ENCODE data around the gene TYW1B. TPM values are rescaled to one million over a fixed set of nuclear protein-coding genes. Genes with fewer than 3 reads are reported as not detected.
"Not testable (repeated sequence)": the region's sequence is repeated elsewhere in the genome, so short reads cannot be mapped to it uniquely, and the experiment has no call there.

The TYW1B gene
- total and polyA plus RNA-seq, 2 donors (not counting 3 experiments of a cell fraction or from before 2014, with no cell fraction given), result 0.69 to 2.7 TPM

DNA sequence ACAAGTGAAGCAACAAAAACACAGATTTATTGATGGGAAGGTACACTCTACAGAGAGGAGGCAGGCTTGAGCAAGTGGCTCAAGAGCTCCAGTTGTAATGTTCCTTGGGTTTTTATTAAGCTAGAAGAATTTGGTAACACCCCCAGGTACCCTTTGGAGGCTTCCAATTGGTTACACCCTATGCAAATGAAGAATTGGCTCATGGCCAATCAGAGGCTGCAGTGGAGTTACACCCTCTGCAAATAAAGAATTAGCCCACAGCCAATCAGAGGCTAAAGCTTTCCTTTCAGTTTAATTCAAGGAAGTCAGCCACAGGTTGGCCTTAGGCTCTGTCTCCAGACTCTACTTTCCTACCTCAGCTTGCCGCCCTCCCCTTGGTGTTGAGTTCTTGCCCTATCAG is 10.3 kb downstream of the TYW1B start:
- not testable (repeated sequence) for FAIRE-seq

GRCh38 chr7:72816370-72817157 is 11.4 kb downstream of the TYW1B start:
- POLR2A ChIA-PET; CTCF ChIA-PET; H3K79me2 ChIP-seq (ENCODE audit: control insufficient read depth, insufficient read depth, low read length); H3K4me3 ChIP-seq (replicated peaks in 1 of 3; ENCODE audit: insufficient read depth in 1 of 3, low read depth in 1 of 3, low read length in 3 of 3); DNase-seq (ENCODE audit: low read depth, low spot score); H3K4me1 ChIP-seq (ENCODE audit: control insufficient read depth, extremely low read depth, insufficient read depth, low read length); H3K9ac ChIP-seq (replicated peaks; ENCODE audit: extremely low read depth, insufficient read depth, low read length); H4K20me1 ChIP-seq (replicated peaks; ENCODE audit: control insufficient read depth, extremely low read depth, insufficient read depth, low read length); H3K9me1 ChIP-seq (replicated peaks; ENCODE audit: control insufficient read depth, extremely low read depth, insufficient read depth, low read length); BruUV-seq (replicated peaks); intact Hi-C loops (cut with micrococcal nuclease); H3K4me2 ChIP-seq (ENCODE audit: insufficient read depth, low read length); H3K27ac ChIP-seq (ENCODE audit: insufficient read depth, low read depth, low read length); dilution Hi-C loops (cut with MboI; ENCODE audit: extremely low pct_ligation_motif_present, low sequenced_read_pairs); H3K9me3 ChIP-seq (replicated peaks; ENCODE audit: control insufficient read depth, insufficient read depth, low read length); H3K36me3 ChIP-seq (ENCODE audit: control insufficient read depth in 2 of 2, extremely low read depth in 1 of 2, insufficient read depth in 2 of 2, low read length in 2 of 2); H3K27me3 ChIP-seq (ENCODE audit: control insufficient read depth in 2 of 2, insufficient read depth in 2 of 2, low read length in 2 of 2); H2AFZ ChIP-seq (ENCODE audit: low read depth, low read length): not testable (repeated sequence)
- FAIRE-seq, result peak; percentile 35

More for the DNA sequence above, 10.3 kb downstream of the TYW1B start:
- CTCF ChIA-PET; H3K9ac ChIP-seq (replicated peaks; ENCODE audit: extremely low read depth, insufficient read depth, low read length); intact Hi-C loops (cut with micrococcal nuclease); H3K4me2 ChIP-seq (ENCODE audit: insufficient read depth, low read length); DNase-seq (ENCODE audit: low read depth, low spot score); H3K9me3 ChIP-seq (replicated peaks; ENCODE audit: control insufficient read depth, insufficient read depth, low read length); dilution Hi-C loops (cut with MboI; ENCODE audit: extremely low pct_ligation_motif_present, low sequenced_read_pairs); H3K36me3 ChIP-seq (ENCODE audit: control insufficient read depth in 2 of 2, extremely low read depth in 1 of 2, insufficient read depth in 2 of 2, low read length in 2 of 2); H3K4me3 ChIP-seq (replicated peaks in 1 of 3; ENCODE audit: insufficient read depth in 1 of 3, low read depth in 1 of 3, low read length in 3 of 3); BruUV-seq (replicated peaks); POLR2A ChIA-PET; H4K20me1 ChIP-seq (replicated peaks; ENCODE audit: control insufficient read depth, extremely low read depth, insufficient read depth, low read length); H3K4me1 ChIP-seq (ENCODE audit: control insufficient read depth, extremely low read depth, insufficient read depth, low read length); H3K9me1 ChIP-seq (replicated peaks; ENCODE audit: control insufficient read depth, extremely low read depth, insufficient read depth, low read length); H3K79me2 ChIP-seq (ENCODE audit: control insufficient read depth, insufficient read depth, low read length); H3K27me3 ChIP-seq (ENCODE audit: control insufficient read depth in 2 of 2, insufficient read depth in 2 of 2, low read length in 2 of 2); H2AFZ ChIP-seq (ENCODE audit: low read depth, low read length); H3K27ac ChIP-seq (ENCODE audit: insufficient read depth, low read depth, low read length): not testable (repeated sequence)

- CTCF ChIA-PET; dilution Hi-C loops (cut with MboI; ENCODE audit: extremely low pct_ligation_motif_present, low sequenced_read_pairs): not testable (repeated sequence)
These were observed 17.6 kb downstream of the TYW1B start for GRCh38 chr7:72810437-72810836.

GRCh38 chr7:72808511-72808910 is 19.5 kb downstream of the TYW1B start:
- H4K20me1 ChIP-seq (replicated peaks; ENCODE audit: control insufficient read depth, extremely low read depth, insufficient read depth, low read length), result not testable (repeated sequence)

More at GRCh38 chr7:72810437-72810836, 17.6 kb downstream of the TYW1B start:
- FAIRE-seq; intact Hi-C loops (cut with micrococcal nuclease); H3K9me1 ChIP-seq (replicated peaks; ENCODE audit: control insufficient read depth, extremely low read depth, insufficient read depth, low read length); H3K9me3 ChIP-seq (replicated peaks; ENCODE audit: control insufficient read depth, insufficient read depth, low read length); H3K4me3 ChIP-seq (replicated peaks in 1 of 3; ENCODE audit: insufficient read depth in 1 of 3, low read depth in 1 of 3, low read length in 3 of 3); H3K9ac ChIP-seq (replicated peaks; ENCODE audit: extremely low read depth, insufficient read depth, low read length); H3K27ac ChIP-seq (ENCODE audit: insufficient read depth, low read depth, low read length); H4K20me1 ChIP-seq (replicated peaks; ENCODE audit: control insufficient read depth, extremely low read depth, insufficient read depth, low read length); H3K4me2 ChIP-seq (ENCODE audit: insufficient read depth, low read length); H3K79me2 ChIP-seq (ENCODE audit: control insufficient read depth, insufficient read depth, low read length); H2AFZ ChIP-seq (ENCODE audit: low read depth, low read length); H3K36me3 ChIP-seq (ENCODE audit: control insufficient read depth in 2 of 2, extremely low read depth in 1 of 2, insufficient read depth in 2 of 2, low read length in 2 of 2); H3K4me1 ChIP-seq (ENCODE audit: control insufficient read depth, extremely low read depth, insufficient read depth, low read length); DNase-seq (ENCODE audit: low read depth, low spot score); H3K27me3 ChIP-seq (ENCODE audit: control insufficient read depth in 2 of 2, insufficient read depth in 2 of 2, low read length in 2 of 2); BruUV-seq (replicated peaks): not testable (repeated sequence)
- POLR2A ChIA-PET, result interaction anchor here (0.7 kb wide), 1 partner anchor 996 kb away, joined by 3 read pairs; no protein-coding TSS in a partner anchor

More at GRCh38 chr7:72808511-72808910, 19.5 kb downstream of the TYW1B start:
- H3K9ac ChIP-seq (replicated peaks; ENCODE audit: extremely low read depth, insufficient read depth, low read length); H3K36me3 ChIP-seq (ENCODE audit: control insufficient read depth in 2 of 2, extremely low read depth in 1 of 2, insufficient read depth in 2 of 2, low read length in 2 of 2); H2AFZ ChIP-seq (ENCODE audit: low read depth, low read length); BruUV-seq (replicated peaks); POLR2A ChIA-PET; H3K27me3 ChIP-seq (ENCODE audit: control insufficient read depth in 2 of 2, insufficient read depth in 2 of 2, low read length in 2 of 2); H3K4me1 ChIP-seq (ENCODE audit: control insufficient read depth, extremely low read depth, insufficient read depth, low read length); DNase-seq (ENCODE audit: low read depth, low spot score); H3K4me2 ChIP-seq (ENCODE audit: insufficient read depth, low read length); CTCF ChIA-PET; intact Hi-C loops (cut with micrococcal nuclease); FAIRE-seq; H3K9me1 ChIP-seq (replicated peaks; ENCODE audit: control insufficient read depth, extremely low read depth, insufficient read depth, low read length); H3K4me3 ChIP-seq (replicated peaks in 1 of 3; ENCODE audit: insufficient read depth in 1 of 3, low read depth in 1 of 3, low read length in 3 of 3); H3K9me3 ChIP-seq (replicated peaks; ENCODE audit: control insufficient read depth, insufficient read depth, low read length); dilution Hi-C loops (cut with MboI; ENCODE audit: extremely low pct_ligation_motif_present, low sequenced_read_pairs); H3K27ac ChIP-seq (ENCODE audit: insufficient read depth, low read depth, low read length); H3K79me2 ChIP-seq (ENCODE audit: control insufficient read depth, insufficient read depth, low read length): not testable (repeated sequence)
